NCI-H2196 treated with DMSO at 0.1 percent for 48 hours (cell line): ENCODE results near the gene PDE7B.
A peak's percentile ranks its signal among the peaks of the same experiment; 100 is the strongest.

Source experiments
- DNase-seq: peaks from one replicate; lab custom pipeline; 2025; ENCODE audit not compliant: unreplicated experiment; lab: John Stamatoyannopoulos, UW

PDE7B gene

DNA sequence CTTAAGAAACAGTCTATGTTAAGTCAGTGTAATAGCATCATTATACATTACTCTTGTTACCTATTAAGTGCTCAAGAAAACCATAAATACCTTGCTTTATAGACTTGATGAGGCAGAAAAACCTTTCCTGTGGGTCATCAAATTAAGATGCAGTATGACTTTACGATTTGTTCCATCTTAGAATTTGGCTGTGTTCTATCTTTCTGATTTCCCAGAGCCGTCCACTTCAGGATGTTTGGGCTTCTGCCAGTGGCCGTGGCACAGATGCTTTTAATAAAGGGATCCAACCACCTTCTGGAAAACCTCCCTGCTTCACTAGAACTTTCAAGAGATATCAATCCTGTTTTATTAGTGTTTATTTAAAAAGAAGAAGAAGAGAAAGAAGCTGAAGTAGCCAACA lies 71.2 kb downstream of the PDE7B start:
- DNase-seq, result no peak

DNA sequence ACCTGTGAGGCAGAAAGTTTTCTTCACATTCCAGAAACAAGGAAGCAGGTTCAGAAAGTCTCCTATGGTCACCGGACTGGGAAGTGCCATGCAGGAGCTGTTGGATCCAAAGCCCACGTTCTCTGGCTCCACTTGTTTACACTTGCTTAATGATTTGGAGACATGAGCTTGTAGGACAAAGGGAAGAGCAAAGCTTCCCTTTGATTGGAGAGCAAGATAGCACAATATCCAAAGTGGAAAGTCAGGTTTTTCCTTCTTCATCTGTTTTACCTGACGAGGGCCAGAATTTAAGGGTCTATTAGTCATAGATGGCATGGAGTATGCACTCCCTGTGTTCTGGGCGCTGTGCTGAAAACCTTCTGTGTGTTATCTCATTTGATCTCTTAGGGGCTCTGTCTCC lies 81.2 kb downstream of the PDE7B start:
- DNase-seq, result no peak

DNA sequence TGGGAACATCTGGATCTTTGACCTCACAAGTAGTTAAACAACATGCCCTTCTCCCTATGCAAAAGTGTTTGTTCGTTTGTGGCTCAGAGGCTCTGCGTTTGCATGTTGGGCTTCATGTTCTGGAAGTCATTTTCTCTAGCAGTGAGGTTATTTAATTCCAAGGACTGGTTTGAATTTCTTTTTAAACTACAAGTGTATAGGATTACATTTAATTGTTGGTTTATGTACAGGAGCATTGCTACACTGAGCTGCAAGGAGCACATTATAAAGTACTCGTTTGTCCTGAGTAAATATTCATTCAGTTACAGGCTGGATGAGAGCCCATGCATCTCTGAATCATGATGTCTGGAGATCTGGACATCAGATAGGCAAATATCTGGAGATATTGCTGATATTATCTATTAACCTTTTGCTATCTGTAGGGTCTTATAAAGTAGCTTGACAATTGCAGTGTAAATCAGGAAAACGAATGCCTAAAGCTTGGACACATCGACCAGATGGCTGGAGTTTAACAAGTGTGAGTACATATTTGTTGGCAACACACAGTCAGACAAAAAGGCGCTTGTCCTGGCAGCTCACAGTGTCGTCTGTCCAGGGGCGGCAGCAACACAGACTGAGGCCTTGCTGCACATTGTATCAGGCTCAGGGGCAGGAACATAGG lies 84.6 kb downstream of the PDE7B start:
- peak; percentile 56 for DNase-seq

DNA sequence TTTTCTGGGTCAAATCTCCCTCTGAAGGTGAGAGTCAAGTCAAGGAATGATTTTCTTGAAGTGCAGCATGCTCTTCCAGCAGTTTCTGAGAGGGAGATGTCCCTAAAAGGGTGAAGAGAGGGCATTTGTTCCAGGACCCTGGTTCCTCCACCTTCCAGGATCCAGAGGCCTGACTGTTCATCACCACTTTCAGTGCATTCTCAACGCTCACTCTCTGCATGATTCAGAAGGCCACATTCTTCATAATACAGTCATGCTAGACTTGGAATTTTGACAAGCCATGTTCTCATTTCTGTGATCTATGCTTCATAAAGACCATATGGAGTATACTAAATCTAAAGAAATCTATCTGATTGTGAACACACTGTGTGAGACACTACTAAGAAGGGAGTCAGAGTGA lies 85.1 kb downstream of the PDE7B start:
- no peak for DNase-seq

DNA sequence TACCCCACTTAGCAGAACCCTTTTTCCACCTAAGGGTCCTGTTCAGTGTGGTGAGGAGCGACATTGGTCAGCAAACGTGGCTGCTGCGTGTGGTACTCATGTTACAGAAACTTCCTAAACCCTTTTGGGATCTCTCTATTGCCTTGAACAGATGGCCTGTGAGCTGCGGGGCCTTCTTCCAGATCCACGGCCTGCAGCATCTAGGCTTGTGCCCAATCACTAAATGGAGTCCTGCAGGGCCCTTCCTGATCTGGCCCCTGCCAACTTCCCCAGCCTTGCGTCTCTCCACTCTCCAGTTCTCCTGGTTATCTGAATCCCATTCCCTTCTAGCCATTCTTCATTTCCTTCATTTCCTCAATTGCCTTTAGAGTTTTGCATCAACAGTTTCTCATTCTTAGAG lies 85.6 kb downstream of the PDE7B start:
- DNase-seq, result no peak

DNA sequence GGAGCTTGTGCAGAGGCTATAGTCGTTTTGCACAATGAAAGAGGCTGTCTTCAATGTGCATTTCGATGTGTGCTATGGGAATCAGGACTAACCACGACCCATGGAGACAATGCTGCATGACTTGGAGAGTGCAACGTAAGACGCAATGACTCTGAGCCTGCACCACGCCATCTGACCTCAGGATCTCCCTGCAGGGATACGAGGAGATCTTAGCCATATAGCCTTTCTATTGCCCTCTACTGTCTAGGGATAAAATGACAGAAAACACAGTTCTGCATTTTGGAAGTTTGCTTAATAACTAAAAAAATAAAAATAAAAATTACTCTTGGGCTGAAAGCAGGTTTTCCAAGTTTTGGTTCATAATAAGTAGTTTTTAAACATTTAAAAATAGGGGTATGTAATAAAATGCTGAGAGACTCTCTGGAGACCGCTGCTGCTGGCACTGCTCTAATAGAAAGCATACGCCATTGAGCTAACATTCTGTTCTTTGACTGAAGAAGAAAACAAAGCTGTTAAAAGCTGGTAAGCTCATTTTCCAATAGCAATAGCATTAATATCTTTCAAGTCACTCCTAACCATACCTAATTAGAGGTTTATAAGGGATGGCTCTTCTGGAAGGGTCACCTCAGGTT lies 87.2 kb downstream of the PDE7B start:
- DNase-seq, result no peak

DNA sequence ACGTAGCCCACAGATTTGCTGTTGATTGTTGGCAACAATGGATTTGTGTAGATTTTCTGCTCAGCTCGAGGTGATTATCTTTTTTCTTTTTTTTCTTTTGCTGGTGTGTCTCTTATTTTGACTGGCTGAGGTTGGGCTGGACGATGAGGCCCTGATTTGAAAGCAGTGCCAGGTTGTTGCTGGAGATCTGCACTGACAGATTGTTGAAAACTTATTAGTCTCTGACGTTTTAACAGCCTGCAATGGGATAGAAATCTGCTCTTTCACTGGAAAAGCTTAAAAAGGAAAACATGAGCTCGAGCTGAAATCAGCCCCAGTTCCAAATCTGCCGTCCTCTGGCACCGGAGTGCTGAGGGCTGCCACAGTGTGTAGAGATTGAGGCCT lies 87.7 kb downstream of the PDE7B start:
- DNase-seq, result no peak

DNA sequence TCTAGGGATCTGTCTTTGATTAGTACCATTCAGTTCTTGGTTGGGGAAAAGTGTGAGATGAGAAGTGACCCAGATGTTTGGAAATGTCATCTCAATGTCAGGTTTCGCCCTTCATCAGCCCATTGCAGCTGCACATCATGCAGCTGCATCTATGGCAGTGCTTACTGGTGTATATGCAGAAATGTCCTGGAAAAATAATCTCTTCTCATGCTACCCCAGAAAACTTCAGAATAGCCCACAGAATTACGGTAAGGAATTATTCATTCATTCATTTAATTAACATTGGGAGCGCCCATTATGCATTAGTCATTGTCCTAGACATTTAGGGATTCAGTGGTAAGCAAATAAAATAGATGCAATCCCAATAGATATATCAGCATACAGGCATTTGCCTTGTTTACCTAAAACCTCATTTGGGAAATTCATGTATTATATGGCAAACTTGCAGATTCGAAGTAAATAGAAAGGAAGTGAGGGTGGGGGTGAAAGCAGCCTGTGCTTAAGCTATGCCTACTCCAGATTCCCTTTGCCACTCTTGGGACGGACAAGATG lies 89.2 kb downstream of the PDE7B start:
- DNase-seq, result no peak

DNA sequence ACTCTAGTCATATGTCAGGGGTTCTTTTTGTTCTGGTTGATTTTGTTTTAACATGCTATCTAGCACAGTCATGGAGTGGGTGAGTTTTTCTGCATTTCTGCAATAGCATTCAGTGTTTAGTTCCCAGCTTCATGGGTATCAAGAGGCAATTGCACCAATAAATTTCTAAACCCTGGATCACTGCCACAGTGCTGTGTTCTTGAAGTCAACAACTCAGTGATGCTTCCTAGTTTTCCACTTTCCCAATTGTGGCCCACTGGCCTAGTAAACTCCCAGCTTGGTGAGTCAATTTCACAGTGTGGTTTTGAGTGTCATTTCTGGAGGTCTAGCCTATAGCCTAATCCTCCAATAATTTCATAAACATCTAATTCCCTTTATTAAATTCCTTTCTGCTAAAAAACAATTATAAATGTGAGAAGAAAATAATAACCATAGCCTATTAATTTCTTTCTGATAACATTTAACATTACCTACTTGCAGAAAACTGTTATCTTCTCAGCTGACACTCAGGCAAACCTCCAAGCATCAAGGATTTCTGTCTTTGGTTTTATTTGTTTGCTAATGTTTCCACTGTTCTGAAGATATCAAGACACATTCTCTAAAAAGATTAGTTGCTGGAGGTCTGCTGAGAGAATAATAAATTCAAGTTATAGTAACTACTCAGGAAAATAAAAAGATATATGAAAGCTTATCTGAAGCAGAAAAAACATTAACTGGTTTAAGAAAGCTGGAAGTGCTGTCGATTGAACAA lies 89.9 kb downstream of the PDE7B start:
- no peak for DNase-seq

DNA sequence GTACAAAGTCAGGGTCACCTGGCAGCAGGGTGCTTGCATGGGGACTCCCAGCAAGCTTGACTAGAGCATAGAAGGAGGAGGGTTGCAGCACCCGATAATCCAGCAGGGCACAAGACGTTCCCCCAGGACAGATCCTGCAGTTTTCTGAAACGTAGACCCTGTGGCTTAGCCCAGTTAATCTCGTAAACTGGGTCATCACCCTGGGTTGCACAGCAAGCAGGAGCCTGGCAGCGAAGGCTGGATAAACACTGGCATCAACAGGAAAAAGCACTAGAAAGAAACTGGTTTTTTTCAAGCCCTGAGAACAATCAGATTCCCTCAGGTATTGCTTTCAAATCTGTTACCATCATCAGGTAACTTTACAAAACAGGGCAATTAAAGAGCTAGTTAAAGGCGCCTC lies 92.6 kb downstream of the PDE7B start:
- DNase-seq, result no peak

DNA sequence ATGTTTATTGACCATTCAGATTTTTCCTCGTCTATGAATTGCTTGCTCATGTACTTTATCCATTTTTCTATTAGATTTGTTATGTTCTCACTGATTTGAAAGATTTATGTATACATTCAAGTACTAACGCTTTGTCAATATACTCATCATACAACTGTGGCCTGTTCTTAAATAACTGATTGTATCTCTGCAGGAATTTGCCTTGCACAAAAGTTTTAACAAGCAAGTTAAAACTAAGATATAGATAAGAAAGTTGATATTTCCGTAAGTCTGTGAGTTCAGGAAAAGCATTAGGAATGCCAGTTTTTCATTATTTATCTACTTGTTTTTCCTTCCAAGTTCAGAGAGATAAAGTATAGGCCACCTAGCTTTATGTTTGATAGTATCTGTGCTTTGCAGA lies 95.2 kb downstream of the PDE7B start:
- DNase-seq, result no peak

DNA sequence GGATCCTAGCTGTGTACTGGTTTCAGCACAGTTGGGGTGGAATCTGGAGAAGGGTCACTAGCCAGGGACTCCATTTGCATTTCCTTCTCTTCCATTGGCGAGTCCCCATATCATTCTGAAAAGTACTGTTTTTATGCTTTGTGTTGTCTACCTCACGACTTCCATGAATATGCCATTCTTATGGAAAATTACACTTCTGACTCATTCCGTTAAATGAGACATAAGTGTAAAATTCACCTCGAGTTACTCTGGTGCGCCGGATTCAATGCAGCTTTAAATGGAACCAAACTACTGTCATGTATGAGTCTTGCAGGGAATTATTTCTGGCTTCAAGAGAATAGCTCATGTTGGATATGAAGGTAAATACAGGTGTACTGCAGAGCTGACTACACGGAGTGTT lies 99.2 kb downstream of the PDE7B start:
- DNase-seq, result no peak

DNA sequence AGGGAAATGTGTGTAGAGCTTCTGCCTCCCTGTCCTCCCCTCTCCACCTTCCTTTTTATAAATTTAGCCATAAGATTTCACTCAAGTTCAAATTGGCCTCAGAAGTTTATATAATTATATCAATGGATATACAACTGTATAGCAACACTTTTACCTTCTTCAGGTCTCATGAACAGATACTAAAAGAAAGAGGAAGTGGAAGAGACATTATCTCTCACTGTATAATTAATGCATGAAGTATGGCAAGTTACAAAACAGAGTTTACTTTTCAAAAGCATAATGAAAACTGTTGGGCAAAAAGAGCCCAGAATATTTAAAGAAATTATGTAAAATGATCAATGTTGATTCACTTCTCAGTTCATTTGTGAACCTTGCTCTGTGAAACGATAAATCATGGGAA lies 99.7 kb downstream of the PDE7B start:
- no peak for DNase-seq

DNA sequence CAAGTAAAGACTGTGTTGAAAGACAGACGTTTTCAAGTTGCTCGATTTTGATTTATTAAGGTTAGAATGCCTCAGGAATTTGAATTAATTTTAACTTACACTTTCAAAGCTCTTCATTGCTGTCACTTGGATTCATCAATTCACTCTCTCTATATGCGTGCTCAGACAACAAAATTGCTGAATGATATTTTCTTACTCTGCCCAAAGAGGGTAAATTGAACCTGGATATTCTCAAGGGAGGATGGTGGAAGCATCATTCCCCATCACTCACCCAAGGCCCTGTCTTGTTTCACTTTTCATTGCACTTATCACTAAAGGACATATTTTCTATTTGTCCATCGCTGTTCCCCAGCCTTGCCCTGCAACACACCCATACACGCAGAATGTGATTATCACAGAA lies 102.3 kb downstream of the PDE7B start:
- DNase-seq, result no peak

DNA sequence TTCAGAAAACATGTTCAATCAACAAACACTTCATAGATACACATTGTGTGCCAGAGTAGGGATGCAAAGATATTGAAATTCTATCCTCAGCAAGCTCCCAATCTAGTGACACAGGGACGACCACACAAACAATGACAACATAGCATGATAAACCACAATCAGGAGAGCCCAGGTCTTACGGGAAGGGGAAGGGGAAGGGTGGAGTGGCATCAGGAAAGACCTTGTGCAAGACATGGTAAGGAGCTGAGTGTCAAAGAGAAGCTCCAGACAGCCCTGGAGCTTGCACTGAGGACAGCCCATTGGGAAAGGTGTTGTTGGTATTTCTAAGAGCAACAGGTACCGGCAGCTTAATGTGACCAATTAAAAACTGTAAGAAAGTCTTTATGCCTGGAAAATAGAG lies 103.6 kb downstream of the PDE7B start:
- no peak for DNase-seq

DNA sequence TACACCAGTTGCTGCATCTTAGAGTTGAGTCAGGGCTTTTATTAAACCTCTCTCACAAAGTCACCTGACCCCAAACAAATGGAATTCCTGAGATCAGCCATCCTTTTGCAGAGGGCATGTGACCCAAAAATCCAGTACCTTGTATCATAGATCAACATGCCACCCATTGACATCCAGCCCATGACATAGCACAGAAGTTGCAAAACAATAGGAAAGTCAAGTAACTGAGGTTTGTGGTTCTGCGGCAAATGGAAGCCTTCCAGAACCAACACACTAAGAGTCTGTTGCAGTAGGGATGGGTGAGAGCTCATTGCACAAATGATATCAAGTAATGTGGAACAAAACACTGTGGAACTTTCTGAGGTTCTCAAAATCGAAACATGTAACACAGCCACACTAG lies 111.2 kb downstream of the PDE7B start:
- no peak for DNase-seq

DNA sequence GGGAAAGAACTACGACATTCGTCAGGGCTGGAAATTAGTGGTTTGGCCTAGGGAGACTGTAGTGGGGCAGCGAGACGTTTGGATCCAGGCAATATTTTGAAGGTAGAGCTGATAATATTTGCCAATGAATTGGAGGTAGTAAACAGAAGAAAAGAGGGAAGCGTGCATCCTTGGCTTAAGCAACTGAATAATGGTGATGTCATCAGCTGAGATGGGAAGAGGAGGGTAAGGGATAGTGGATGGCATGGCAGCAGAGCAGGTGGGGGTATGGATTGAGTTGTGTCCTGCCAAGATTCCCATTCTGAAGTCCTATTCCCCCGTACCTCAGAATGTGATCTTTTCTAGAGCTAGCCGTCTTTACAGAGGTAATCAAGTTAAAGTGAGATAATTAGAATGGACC lies 119.2 kb downstream of the PDE7B start:
- DNase-seq, result no peak

DNA sequence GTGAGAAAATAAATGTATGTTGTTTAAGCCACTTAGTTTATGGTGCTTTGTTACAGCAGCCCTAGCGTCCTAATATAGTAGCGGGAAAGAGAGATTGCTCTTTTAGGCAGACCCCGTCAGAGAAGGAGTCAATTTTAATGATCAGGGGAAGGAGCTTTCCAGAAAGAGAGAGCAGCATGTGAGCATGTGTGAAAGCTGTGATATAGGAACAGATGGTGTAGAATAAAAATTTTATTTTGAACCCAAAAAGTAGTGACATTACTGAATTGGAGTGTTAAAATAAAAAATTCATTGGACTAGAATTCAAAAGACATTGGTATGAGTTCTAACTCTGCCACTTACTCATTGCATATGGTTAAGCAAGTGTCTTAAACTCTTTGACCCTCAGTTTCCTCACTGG lies 119.8 kb downstream of the PDE7B start:
- no peak for DNase-seq

DNA sequence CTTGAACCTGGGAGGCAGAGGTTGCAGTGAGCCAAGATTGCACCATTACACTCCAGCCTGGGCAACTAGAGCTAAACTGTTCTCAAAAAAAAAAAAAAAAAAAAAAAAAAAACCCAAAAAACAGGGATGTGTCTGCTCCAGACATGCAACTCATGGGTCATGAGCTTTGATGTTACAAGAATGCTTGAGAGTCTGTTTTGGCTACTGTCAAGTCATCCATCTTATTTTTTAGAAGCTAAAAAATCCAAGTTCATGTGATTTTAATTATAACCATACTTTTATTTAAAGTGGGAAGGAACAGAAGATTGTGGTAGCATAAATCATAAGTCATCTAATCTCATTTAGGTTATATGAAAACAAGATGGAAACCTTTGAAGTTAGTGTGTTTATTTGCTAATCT lies 120.6 kb downstream of the PDE7B start:
- no peak for DNase-seq

DNA sequence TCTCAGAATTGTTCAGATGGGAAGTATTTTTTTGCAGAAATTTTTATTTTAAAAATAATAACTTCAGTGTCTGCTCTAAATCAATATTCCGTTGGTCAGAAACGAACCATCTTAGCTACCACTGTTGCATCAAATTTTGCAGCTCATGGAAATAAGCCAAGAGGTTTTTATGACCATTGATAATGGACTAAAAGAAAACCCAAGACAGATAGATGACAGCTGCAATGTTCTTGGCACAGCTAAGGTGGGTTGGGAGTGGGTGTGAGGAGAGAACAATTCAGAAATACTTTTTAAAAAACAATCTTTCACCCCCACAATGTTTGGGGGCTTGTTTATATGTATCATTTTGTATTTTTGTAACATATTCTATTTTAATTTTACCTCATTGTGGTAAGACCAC lies 121.1 kb downstream of the PDE7B start:
- DNase-seq, result no peak

DNA sequence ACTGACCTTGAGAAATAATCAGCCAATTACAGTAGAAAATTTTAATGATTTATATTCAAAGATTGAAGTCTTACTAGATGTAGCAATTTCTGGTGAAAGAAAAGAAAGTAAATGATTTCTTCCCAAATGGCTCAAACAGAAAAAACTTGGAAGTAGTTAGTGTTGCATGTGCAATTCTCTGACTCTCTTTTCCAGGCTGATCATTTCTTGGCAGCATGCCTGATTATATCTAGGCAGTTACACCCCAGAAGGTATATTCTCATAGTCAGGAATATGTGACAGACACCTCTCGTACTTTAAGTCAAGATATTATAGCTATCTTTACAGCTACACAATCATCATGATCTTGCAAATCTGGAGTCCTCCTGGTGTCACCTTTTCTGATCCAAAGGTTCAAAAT lies 122.9 kb downstream of the PDE7B start:
- no peak for DNase-seq

DNA sequence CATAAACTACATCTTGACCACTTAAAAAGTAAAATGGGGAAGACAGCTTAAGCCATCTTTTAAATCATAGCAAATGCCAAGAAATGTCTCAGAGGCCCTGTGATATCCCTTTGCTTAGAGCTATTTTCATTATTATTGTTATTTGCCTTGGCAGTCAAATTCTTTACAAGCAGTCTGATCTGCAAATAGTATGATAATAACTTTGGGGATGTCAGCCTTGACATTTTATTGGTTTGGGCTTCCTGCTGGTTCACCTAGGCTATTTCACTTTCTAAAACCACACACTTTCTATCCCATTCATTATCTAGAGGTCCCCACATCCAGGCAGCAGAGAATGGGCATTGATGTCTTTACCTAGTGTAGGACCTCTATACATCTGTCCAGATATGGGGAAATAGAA lies 125.1 kb downstream of the PDE7B start:
- no peak for DNase-seq
